Fibroblast of lung (primary cell): Measurements from ENCODE around the gene TRPC1. TPM values are rescaled to one million over a fixed set of nuclear protein-coding genes. Genes with fewer than 3 reads are reported as not detected.

Source experiments
- DNase-seq, 2 donors: peaks; one replicate each; pipeline versions ENCODE4 v3.0.0 to v3.0.0-alpha.2; 2010; ENCODE audit warnings: low read depth in 2 of 2
- H2AFZ ChIP-seq: 2 replicates; pipeline ENCODE4 v1.5.1; 2012; ENCODE audit warnings: low read length, control low read depth, inconsistent platforms
- H3K27ac ChIP-seq: 2 replicates; pipeline ENCODE4 v1.5.1; 2011; ENCODE audit warnings: low read length, control low read depth; ENCODE audit not compliant: insufficient read depth
- H3K27me3 ChIP-seq: 2 replicates; pipeline ENCODE4 v1.5.1; 2011; ENCODE audit warnings: mild to moderate bottlenecking, low read length; ENCODE audit not compliant: control insufficient read depth, insufficient read depth
- H3K36me3 ChIP-seq: 2 replicates; pipeline ENCODE4 v1.5.1; 2011; ENCODE audit warnings: low read length; ENCODE audit not compliant: control insufficient read depth, insufficient read depth
- H3K4me1 ChIP-seq: 2 replicates; pipeline ENCODE4 v1.5.1; 2011; ENCODE audit warnings: low read length; ENCODE audit not compliant: control insufficient read depth, insufficient read depth; ENCODE audit errors: extremely low read depth
- H3K4me2 ChIP-seq: 2 replicates; pipeline ENCODE4 v1.5.1; 2011; ENCODE audit warnings: low read length, control low read depth; ENCODE audit not compliant: insufficient read depth; ENCODE audit errors: extremely low read depth
- H3K4me3 ChIP-seq, 4 experiments: fragments of 200-600 bp in 1 of 4; sonication (generic) in 1 of 4; replicated peaks in 1 of 4; 2 replicates each; pipeline ENCODE4 v1.5.1; 2011 to 2016; ENCODE audit warnings: low read length in 4 of 4, low read depth in 3 of 4, mild to moderate bottlenecking in 3 of 4, control low read depth in 2 of 4, inconsistent platforms in 1 of 4, mixed read lengths in 1 of 4; ENCODE audit not compliant: insufficient read depth in 1 of 4; ENCODE audit errors: control extremely low read depth in 1 of 4
- H3K79me2 ChIP-seq: 2 replicates; pipeline ENCODE4 v1.5.1; 2012; ENCODE audit warnings: mild to moderate bottlenecking, low read length, inconsistent platforms; ENCODE audit not compliant: control insufficient read depth, insufficient read depth
- H3K9ac ChIP-seq: 2 replicates; pipeline ENCODE4 v1.5.1; 2011; ENCODE audit warnings: mild to moderate bottlenecking, low read length, control low read depth; ENCODE audit not compliant: insufficient read depth
- H3K9me3 ChIP-seq: 2 replicates; pipeline ENCODE4 v1.5.1; 2012; ENCODE audit warnings: low read depth, low read length; ENCODE audit not compliant: control insufficient read depth, insufficient read depth
- H4K20me1 ChIP-seq: 2 replicates; pipeline ENCODE4 v1.5.1; 2011; ENCODE audit warnings: low read length; ENCODE audit not compliant: control insufficient read depth, insufficient read depth; ENCODE audit errors: extremely low read depth
- CTCF ChIP-seq, 2 donors: IDR thresholded peaks in 1 of 2; conservative IDR thresholded peaks in 1 of 2; 1 replicate in 1 of 2; 2 replicates in 1 of 2; pipeline ENCODE4 v1.5.1; 2011 to 2012; ENCODE audit warnings: low read length in 2 of 2, control low read depth in 1 of 2, inconsistent platforms in 1 of 2, low read depth in 1 of 2, mild to moderate bottlenecking in 1 of 2
- EZH2 ChIP-seq: IDR thresholded peaks from 2 replicates; pipeline ENCODE4 v1.5.1; 2012; ENCODE audit warnings: low read length, control low read depth, mild to moderate bottlenecking; ENCODE audit errors: missing control alignments
- polyA plus RNA-seq, 2 donors: library from polyadenylated mRNA; depleted of rRNA in 1 of 2; stranded (reverse) in 1 of 2; unstranded in 1 of 2; fragments of >200 nt; gene quantifications; 2 replicates each; pipeline ENCODE4 v1.2.1, GENCODE V29; 2011 to 2012; ENCODE audit warnings: missing spikeins in 1 of 2
- total RNA-seq: library from RNA; depleted of rRNA; stranded (reverse); fragments of >200 nt; gene quantifications from 2 replicates; pipeline ENCODE4 v1.2.1, GENCODE V29; 2014

TRPC1 gene
- total and polyA plus RNA-seq, 2 donors (not counting 1 experiment from before 2014, with no cell fraction given) = 13.0 to 43.1 TPM

DNA sequence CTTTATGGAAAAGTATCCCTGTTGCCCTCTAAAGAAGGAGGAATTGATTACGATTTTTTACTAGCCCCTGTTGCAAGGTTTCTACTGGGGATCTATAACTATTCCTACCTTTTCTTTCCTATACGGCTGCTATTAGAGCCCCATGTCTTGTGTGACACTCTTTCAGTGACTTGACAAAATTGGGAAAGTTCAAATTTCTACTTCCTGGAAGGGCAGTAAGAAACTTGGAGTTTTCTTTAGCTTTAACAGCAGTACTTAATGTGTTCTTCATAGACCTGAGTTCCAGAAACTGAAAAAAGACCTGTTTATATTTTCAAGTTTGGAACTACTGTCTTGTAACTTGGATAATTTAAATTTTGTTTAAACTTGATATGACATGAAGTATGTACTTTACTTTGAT is 54.7 kb downstream of the TRPC1 start:
- Histone ChIP-seq H3K4me3 (no peak overlapping the region), H3K9ac (no peak overlapping the region), H3K4me1 (no peaks in the 10 kb centered on the region), H4K20me1 (no peaks in the 10 kb centered on the region), H3K79me2 (no peaks in the 10 kb centered on the region), H3K9me3 (no peaks in the 10 kb centered on the region), H3K4me2 (no peak overlapping the region), H2AFZ (no peak overlapping the region), H3K27ac (no peak overlapping the region), H3K27me3 (no peaks in the 10 kb centered on the region), H3K36me3 (no peaks in the 10 kb centered on the region)
- no peak for DNase-seq
- TF ChIP-seq CTCF (conservative IDR thresholded peaks at IDR 0.05 in 1 of 2, IDR thresholded peaks at IDR 0.05 in 1 of 2; ENCODE audit: low read depth in 1 of 2, low read length in 2 of 2) (no peak), EZH2 (no peak)

GRCh38 chr3:142779591-142779990 is 55.8 kb downstream of the TRPC1 start:
- peak; percentile 20 to 49 for DNase-seq
- no peak overlapping the region for H2AFZ ChIP-seq

GRCh38 chr3:142782616-142783015 is 58.8 kb downstream of the TRPC1 start:
- Histone ChIP-seq H3K79me2 (no peaks in the 10 kb centered on the region), H3K36me3 (no peaks in the 10 kb centered on the region), H3K27ac (no peak overlapping the region), H3K4me2 (no peak overlapping the region), H3K27me3 (no peaks in the 10 kb centered on the region), H2AFZ (no peak overlapping the region), H3K9ac (no peak overlapping the region), H3K9me3 (no peaks in the 10 kb centered on the region), H4K20me1 (no peaks in the 10 kb centered on the region), H3K4me3 (no peak overlapping the region), H3K4me1 (no peaks in the 10 kb centered on the region)
- TF ChIP-seq EZH2 = no peak
- no peak for TF ChIP-seq CTCF (conservative IDR thresholded peaks at IDR 0.05 in 1 of 2, IDR thresholded peaks at IDR 0.05 in 1 of 2; ENCODE audit: low read depth in 1 of 2, low read length in 2 of 2)
- no peak for DNase-seq

More at GRCh38 chr3:142779591-142779990, 55.8 kb downstream of the TRPC1 start:
- Histone ChIP-seq H3K27me3 (no peaks in the 10 kb centered on the region), H3K9me3 (no peaks in the 10 kb centered on the region), H3K27ac (no peak overlapping the region), H3K9ac (no peak overlapping the region), H4K20me1 (no peaks in the 10 kb centered on the region), H3K4me3 (no peak overlapping the region), H3K36me3 (no peaks in the 10 kb centered on the region), H3K79me2 (no peaks in the 10 kb centered on the region), H3K4me1 (no peaks in the 10 kb centered on the region), H3K4me2 (no peak overlapping the region)
- TF ChIP-seq CTCF (conservative IDR thresholded peaks at IDR 0.05 in 1 of 2, IDR thresholded peaks at IDR 0.05 in 1 of 2; ENCODE audit: low read depth in 1 of 2, low read length in 2 of 2) = no peak
- TF ChIP-seq EZH2 = no peak
